Liver (tissue), 9 donors: Measurements from ENCODE around the gene CFHR1. TPM values are rescaled to one million over a fixed set of nuclear protein-coding genes. Genes with fewer than 3 reads are reported as not detected.
"Not testable (repeated sequence)": the region's sequence is repeated elsewhere in the genome, so short reads cannot be mapped to it uniquely, and the experiment has no call there.

Source experiments
- DNase-seq: peaks from one replicate; pipeline ENCODE4 v3.0.0-alpha.2; 2017; ENCODE audit warnings: low spot score
- H3K27ac ChIP-seq, 2 donors: one replicate each; pipeline ENCODE4 v1.7.0; 2013; ENCODE audit warnings: inconsistent platforms in 2 of 2, low read length in 2 of 2, control low read depth in 1 of 2, low read depth in 1 of 2, mild to moderate bottlenecking in 1 of 2
- H3K27me3 ChIP-seq, 4 donors: one replicate each; pipeline versions ENCODE4 v1.6.1 to v1.7.0; 2013; ENCODE audit warnings: low read length in 3 of 4, inconsistent platforms in 1 of 4, mild to moderate bottlenecking in 1 of 4, moderate library complexity in 1 of 4; ENCODE audit not compliant: control insufficient read depth in 4 of 4, insufficient read depth in 4 of 4
- H3K36me3 ChIP-seq, 4 donors: one replicate each; pipeline versions ENCODE4 v1.6.1 to v1.7.0; 2013; ENCODE audit warnings: low read length in 3 of 4, mild to moderate bottlenecking in 3 of 4, low read depth in 1 of 4, moderate library complexity in 1 of 4; ENCODE audit not compliant: control insufficient read depth in 4 of 4, insufficient read depth in 3 of 4
- H3K4me1 ChIP-seq, 4 donors: one replicate each; pipeline versions ENCODE4 v1.6.1 to v1.7.0; 2013; ENCODE audit warnings: low read length in 3 of 4, mild to moderate bottlenecking in 3 of 4, moderate library complexity in 1 of 4; ENCODE audit not compliant: control insufficient read depth in 4 of 4, insufficient read depth in 4 of 4
- H3K4me3 ChIP-seq, 3 donors: one replicate each; pipeline versions ENCODE4 v1.6.1 to v1.7.0; 2013; ENCODE audit warnings: low read length in 3 of 3, control low read depth in 1 of 3, low read depth in 1 of 3, mild to moderate bottlenecking in 1 of 3
- H3K9ac ChIP-seq, 2 donors: one replicate each; pipeline ENCODE4 v1.7.0; 2013; ENCODE audit warnings: low read length in 2 of 2, mild to moderate bottlenecking in 2 of 2, moderate library complexity in 2 of 2, control low read depth in 1 of 2, low read depth in 1 of 2
- H3K9me3 ChIP-seq, 4 donors: one replicate each; pipeline versions ENCODE4 v1.6.1 to v1.7.0; 2013; ENCODE audit warnings: low read length in 3 of 4; ENCODE audit not compliant: control insufficient read depth in 4 of 4
- EGR1 ChIP-seq, 2 donors: IDR thresholded peaks; 2 replicates each; pipeline ENCODE4 v1.6.1; 2016 to 2018; ENCODE audit warnings: antibody characterized with exemption in 2 of 2, low read depth in 2 of 2
- FOXA1 ChIP-seq: IDR thresholded peaks from 2 replicates; pipeline ENCODE4 v1.6.1; 2016; ENCODE audit warnings: antibody characterized with exemption
- FOXA2 ChIP-seq: IDR thresholded peaks from 2 replicates; pipeline ENCODE4 v1.6.1; 2016; ENCODE audit warnings: antibody characterized with exemption
- GABPA ChIP-seq, 2 donors: IDR thresholded peaks in 1 of 2; conservative IDR thresholded peaks in 1 of 2; 2 replicates each; pipeline ENCODE4 v1.6.1; 2016; ENCODE audit warnings: antibody characterized with exemption in 2 of 2, mild to moderate bottlenecking in 1 of 2, moderate library complexity in 1 of 2
- HNF4A ChIP-seq, 2 donors: conservative IDR thresholded peaks; 2 replicates each; pipeline ENCODE4 v1.6.1; 2016; ENCODE audit warnings: antibody characterized with exemption in 2 of 2, mild to moderate bottlenecking in 2 of 2
- HNF4G ChIP-seq: IDR thresholded peaks from 2 replicates; pipeline ENCODE4 v1.6.1; 2016; ENCODE audit warnings: antibody characterized with exemption
- JUND ChIP-seq, 2 donors: IDR thresholded peaks; 2 replicates each; pipeline ENCODE4 v1.6.1; 2016; ENCODE audit warnings: antibody characterized with exemption in 2 of 2
- NR2F2 ChIP-seq: IDR thresholded peaks from 2 replicates; pipeline ENCODE4 v1.6.1; 2016; ENCODE audit warnings: antibody characterized with exemption
- RAD21 ChIP-seq, 2 donors: IDR thresholded peaks; 2 replicates each; pipeline ENCODE4 v1.6.1; 2016; ENCODE audit warnings: antibody characterized with exemption in 2 of 2, mild to moderate bottlenecking in 2 of 2
- RXRA ChIP-seq, 2 donors: IDR thresholded peaks; 2 replicates each; pipeline ENCODE4 v1.6.1; 2017 to 2018; ENCODE audit warnings: antibody characterized with exemption in 2 of 2, mild to moderate bottlenecking in 1 of 2
- SP1 ChIP-seq: IDR thresholded peaks from 2 replicates; pipeline ENCODE4 v1.6.1; 2018; ENCODE audit warnings: antibody characterized with exemption, mild to moderate bottlenecking
- TAF1 ChIP-seq: conservative IDR thresholded peaks from 2 replicates; pipeline ENCODE4 v1.6.1; 2016; ENCODE audit warnings: antibody characterized with exemption, mild to moderate bottlenecking
- YY1 ChIP-seq: IDR thresholded peaks from 2 replicates; pipeline ENCODE4 v1.6.1; 2016; ENCODE audit warnings: antibody characterized with exemption, mild to moderate bottlenecking
- WGBS: extraction: QIAGEN DNeasy Blood & Tissue Kit; methylation state at CpG from one replicate; pipeline ENCODE4 v1.1.7; 2013; 5-methylcytosine and 5-hydroxymethylcytosine counted together
- polyA plus RNA-seq, 2 donors: library from polyadenylated mRNA; stranded (reverse) in 1 of 2; unstranded in 1 of 2; fragments of 200-250 nt in 1 of 2; fragments of >200 nt in 1 of 2; fragmentation: Nextera tagmentation in 1 of 2; extraction: Ambion mirVana in 1 of 2; gene quantifications; one replicate each; pipeline versions ENCODE4 v1.2.1 to v1.2.3, GENCODE V29; 2013 to 2015
- total RNA-seq, 2 donors: library from RNA; depleted of rRNA; stranded (reverse); fragments of >200 nt; gene quantifications; one replicate each; pipeline ENCODE4 v1.2.3, GENCODE V29; 2014
- TF ChIP-seq, protein P1 (sequence below): IDR thresholded peaks from 2 replicates; pipeline ENCODE4 v1.6.1; 2016; ENCODE audit warnings: antibody characterized with exemption
- TF ChIP-seq, protein P2 (sequence below): fragments of 150-350 bp; IDR thresholded peaks from 2 replicates; pipeline ENCODE4 v1.5.1; 2017; ENCODE audit warnings: improper control_type of control experiment, low read depth, low read length; ENCODE audit not compliant: missing input control
- TF ChIP-seq, protein P3 (sequence below): IDR thresholded peaks from 2 replicates; pipeline ENCODE4 v1.6.1; 2016; ENCODE audit warnings: antibody characterized with exemption
- TF ChIP-seq, protein P4 (sequence below): IDR thresholded peaks from 2 replicates; pipeline ENCODE4 v1.6.1; 2016; ENCODE audit warnings: antibody characterized with exemption
- donor health status: healthy.
- donor health status: healthy.
- donor health status: healthy.
- donor health status: healthy.
- donor health status: healthy.

Gene CFHR1
- total and polyA plus RNA-seq, 4 donors, result 288 to 1,028 (median 507) TPM

DNA sequence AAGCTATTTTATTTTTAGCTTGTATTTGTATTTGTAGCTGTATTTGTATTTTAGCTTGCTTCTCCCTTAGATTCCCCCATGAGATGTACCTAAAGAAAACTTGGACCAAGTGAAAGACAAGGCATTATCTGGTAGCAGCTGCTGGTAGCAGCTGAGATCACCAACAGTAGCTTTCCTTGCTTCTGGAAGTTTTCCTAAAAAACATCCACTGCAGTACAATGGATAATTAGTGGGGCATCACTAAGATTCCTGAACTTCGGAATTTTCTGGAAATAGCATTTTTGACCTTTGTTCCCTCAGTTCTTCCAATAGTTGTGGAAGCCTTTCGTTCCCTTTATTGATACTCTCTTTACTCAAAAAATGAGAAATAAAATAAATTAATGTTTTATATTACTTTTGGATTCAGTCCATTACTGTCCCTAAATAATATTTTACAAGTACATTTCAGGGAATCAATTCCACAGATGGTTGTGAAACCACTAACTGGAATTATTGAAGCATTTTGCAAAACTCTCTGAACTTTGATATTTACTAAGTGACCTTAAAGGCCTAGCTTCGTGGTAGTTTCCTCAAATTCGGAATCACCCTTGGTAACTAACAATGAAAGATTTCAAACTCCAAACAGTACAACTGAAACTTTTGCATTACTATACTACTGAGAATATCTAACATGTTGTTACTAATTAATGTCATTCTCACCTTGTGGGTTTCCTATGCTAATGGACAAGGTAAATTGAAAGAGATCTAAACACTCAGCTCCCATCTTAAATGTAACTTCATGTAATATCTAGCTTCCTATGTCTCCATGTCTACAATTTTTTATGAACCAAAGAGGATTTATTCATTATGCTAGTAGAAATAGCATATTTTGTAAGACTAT, 30.3 kb downstream of the CFHR1 start:
- H3K27me3 ChIP-seq, H3K36me3 ChIP-seq, DNase-seq, H3K9me3 ChIP-seq, H3K4me1 ChIP-seq, H3K9ac ChIP-seq, H3K4me3 ChIP-seq: not testable (repeated sequence)
- H3K27ac ChIP-seq, result peak overlapping the region; percentile 28 to 31
- peak; percentile 51 to 71 for TF ChIP-seq HNF4A (conservative IDR thresholded peaks at IDR 0.05)
- TF ChIP-seq HNF4G, result peak; percentile 32
- TF ChIP-seq SP1, result peak; percentile 55
- TF ChIP-seq RXRA (IDR thresholded peaks at IDR 0.05), result peak in 1 of 2 donors; percentile 14
- 32% methylated on average over 2 of the region's 4 CpGs for WGBS

DNA sequence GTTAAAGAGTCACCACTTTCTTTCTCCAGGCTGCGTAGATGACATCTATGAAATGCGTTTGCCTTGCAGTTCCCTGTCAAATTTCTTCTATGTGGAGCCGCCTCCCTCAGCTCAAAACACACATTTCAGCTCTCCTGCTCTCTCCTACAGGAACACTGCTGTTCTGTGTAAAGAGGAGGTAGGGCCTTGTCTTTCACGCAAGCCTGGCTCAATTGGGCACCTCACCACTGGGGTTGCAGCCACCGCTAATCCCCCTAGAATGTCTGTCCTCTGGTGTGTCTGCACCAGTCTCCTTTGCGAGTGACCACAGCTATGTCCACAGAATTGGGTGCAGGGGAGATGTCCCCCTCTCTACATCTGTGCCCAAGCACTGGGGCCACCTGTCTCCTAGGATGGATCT, 36.5 kb downstream of the CFHR1 start:
- WGBS, result 90% methylated on average over 6 of the region's 6 CpGs
- TF ChIP-seq FOXA1 (no peak), NR2F2 (no peak), GABPA (IDR thresholded peaks at IDR 0.05 in 1 of 2, conservative IDR thresholded peaks at IDR 0.05 in 1 of 2) (no peak), SP1 (no peak), YY1 (no peak), JUND (IDR thresholded peaks at IDR 0.05) (no peak), HNF4A (conservative IDR thresholded peaks at IDR 0.05) (no peak), FOXA2 (no peak), RAD21 (IDR thresholded peaks at IDR 0.05) (no peak), RXRA (IDR thresholded peaks at IDR 0.05) (no peak), EGR1 (IDR thresholded peaks at IDR 0.05; ENCODE audit: low read depth in 2 of 2) (no peak), HNF4G (no peak), TAF1 (no peak)
- TF ChIP-seq, protein P1, sequence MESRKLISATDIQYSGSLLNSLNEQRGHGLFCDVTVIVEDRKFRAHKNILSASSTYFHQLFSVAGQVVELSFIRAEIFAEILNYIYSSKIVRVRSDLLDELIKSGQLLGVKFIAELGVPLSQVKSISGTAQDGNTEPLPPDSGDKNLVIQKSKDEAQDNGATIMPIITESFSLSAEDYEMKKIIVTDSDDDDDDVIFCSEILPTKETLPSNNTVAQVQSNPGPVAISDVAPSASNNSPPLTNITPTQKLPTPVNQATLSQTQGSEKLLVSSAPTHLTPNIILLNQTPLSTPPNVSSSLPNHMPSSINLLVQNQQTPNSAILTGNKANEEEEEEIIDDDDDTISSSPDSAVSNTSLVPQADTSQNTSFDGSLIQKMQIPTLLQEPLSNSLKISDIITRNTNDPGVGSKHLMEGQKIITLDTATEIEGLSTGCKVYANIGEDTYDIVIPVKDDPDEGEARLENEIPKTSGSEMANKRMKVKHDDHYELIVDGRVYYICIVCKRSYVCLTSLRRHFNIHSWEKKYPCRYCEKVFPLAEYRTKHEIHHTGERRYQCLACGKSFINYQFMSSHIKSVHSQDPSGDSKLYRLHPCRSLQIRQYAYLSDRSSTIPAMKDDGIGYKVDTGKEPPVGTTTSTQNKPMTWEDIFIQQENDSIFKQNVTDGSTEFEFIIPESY, result no peak
- TF ChIP-seq, protein P2, sequence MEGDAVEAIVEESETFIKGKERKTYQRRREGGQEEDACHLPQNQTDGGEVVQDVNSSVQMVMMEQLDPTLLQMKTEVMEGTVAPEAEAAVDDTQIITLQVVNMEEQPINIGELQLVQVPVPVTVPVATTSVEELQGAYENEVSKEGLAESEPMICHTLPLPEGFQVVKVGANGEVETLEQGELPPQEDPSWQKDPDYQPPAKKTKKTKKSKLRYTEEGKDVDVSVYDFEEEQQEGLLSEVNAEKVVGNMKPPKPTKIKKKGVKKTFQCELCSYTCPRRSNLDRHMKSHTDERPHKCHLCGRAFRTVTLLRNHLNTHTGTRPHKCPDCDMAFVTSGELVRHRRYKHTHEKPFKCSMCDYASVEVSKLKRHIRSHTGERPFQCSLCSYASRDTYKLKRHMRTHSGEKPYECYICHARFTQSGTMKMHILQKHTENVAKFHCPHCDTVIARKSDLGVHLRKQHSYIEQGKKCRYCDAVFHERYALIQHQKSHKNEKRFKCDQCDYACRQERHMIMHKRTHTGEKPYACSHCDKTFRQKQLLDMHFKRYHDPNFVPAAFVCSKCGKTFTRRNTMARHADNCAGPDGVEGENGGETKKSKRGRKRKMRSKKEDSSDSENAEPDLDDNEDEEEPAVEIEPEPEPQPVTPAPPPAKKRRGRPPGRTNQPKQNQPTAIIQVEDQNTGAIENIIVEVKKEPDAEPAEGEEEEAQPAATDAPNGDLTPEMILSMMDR, result no peak
- TF ChIP-seq, protein P3, sequence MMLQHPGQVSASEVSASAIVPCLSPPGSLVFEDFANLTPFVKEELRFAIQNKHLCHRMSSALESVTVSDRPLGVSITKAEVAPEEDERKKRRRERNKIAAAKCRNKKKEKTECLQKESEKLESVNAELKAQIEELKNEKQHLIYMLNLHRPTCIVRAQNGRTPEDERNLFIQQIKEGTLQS, result no peak
- TF ChIP-seq, protein P4, sequence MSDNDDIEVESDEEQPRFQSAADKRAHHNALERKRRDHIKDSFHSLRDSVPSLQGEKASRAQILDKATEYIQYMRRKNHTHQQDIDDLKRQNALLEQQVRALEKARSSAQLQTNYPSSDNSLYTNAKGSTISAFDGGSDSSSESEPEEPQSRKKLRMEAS, result no peak

More for the DNA sequence above, 36.5 kb downstream of the CFHR1 start:
- Histone ChIP-seq H3K4me1 (no peaks in the 10 kb centered on the region), H3K27ac (no peak overlapping the region), H3K9me3 (no peaks in the 10 kb centered on the region), H3K27me3 (no peaks in the 10 kb centered on the region), H3K9ac (no peak overlapping the region), H3K36me3 (no peaks in the 10 kb centered on the region), H3K4me3 (no peak overlapping the region)
- DNase-seq, result no peak
